Measurements from ENCODE around the gene EIF2AK2.

DNA sequence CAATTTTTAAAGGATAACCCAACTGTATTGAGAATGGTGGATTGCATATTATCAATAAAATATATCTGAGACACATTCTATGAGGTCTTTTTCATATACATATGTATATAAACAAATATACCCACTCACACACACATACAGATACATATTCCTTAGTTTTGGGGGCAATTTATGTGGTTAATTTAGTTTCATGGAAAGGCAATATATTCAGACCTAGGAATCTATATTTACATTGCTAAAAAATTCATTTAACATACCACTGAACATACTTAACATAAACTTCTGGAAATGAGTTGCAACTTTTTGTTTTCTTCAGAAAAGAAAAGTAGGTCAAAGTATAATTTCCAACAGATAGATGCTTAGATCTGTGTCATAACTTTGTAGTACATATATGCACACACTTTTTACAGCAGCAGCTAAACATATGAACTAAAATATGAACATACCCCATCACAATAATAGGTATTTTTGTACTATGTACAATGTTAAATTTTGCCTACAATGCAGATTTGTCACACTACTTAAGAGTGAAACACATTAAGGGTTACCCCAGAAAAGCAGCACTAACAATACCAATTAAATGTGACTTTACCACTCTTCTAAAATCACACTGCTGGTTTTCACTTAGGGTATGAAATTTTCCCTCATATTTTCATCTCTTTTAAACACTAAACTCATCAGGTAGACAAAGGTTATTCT, 95.6 kb downstream of the EIF2AK2 start:
- TF ChIP-seq, protein P1, sequence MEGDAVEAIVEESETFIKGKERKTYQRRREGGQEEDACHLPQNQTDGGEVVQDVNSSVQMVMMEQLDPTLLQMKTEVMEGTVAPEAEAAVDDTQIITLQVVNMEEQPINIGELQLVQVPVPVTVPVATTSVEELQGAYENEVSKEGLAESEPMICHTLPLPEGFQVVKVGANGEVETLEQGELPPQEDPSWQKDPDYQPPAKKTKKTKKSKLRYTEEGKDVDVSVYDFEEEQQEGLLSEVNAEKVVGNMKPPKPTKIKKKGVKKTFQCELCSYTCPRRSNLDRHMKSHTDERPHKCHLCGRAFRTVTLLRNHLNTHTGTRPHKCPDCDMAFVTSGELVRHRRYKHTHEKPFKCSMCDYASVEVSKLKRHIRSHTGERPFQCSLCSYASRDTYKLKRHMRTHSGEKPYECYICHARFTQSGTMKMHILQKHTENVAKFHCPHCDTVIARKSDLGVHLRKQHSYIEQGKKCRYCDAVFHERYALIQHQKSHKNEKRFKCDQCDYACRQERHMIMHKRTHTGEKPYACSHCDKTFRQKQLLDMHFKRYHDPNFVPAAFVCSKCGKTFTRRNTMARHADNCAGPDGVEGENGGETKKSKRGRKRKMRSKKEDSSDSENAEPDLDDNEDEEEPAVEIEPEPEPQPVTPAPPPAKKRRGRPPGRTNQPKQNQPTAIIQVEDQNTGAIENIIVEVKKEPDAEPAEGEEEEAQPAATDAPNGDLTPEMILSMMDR (IDR thresholded peaks at IDR 0.05) = no peak
- TF ChIP-seq POLR2A (IDR thresholded peaks at IDR 0.05) = no peak
- TF ChIP-seq POLR2AphosphoS5 (IDR thresholded peaks at IDR 0.05) = no peak

Measured in stomach (tissue), 4 donors.